ENCODE data around the gene NANOS2. TPM values are rescaled to one million over a fixed set of nuclear protein-coding genes. Genes with fewer than 3 reads are reported as not detected.

Gene NANOS2
- total and polyA plus RNA-seq, 2 of the 4 experiments (the other 2 are of a cell fraction) = not detected

DNA sequence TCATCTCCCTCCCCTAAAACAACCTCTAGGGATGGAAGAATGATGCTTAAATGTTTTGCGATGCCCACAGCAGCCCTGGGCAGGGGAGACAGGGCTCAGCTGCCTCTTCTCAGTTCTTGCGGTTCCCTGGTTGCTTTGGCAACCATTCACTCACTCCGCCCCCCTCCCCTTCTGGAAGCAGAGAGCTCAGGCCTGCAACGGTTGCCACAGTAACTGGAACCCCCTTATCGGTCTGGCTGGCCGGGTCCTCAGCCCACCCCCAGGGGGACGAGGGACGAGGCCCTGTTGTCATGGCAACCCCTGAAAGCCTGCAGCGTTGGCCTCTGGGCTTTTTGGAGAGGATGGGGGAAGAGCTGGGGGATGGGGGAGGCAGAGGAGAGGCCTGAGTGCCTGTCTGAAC lies 39.6 kb upstream of the NANOS2 start:
- ChIA-PET POLR2A (ENCODE audit: unreplicated experiment) (no interaction called here), CTCF (no interaction called here)
- 0% methylated on average over 2 of the region's 9 CpGs; no CpG with 5 or more reads in 1 of the 2 experiments for WGBS, 2 experiments (ENCODE audit: extremely low coverage in 2 of 2, insufficient read length in 1 of 2)

More for the DNA sequence above, 39.6 kb upstream of the NANOS2 start:
- Histone ChIP-seq H3K23ac (ENCODE audit: low read depth, low read length) (no peak overlapping the region), H3K27me3 (ENCODE audit: control insufficient read depth, insufficient read depth, low read length) (peaks cover 6% of the 10 kb centered on the region), H2BK5ac (ENCODE audit: low read depth, low read length, poor library complexity, severe bottlenecking) (no peak overlapping the region), H3K18ac (ENCODE audit: low read depth, low read length) (no peak overlapping the region), H2BK20ac (ENCODE audit: low read depth, low read length) (no peak overlapping the region), H2BK120ac (ENCODE audit: low read depth, low read length) (no peak overlapping the region), H4K91ac (ENCODE audit: insufficient read depth, low read depth, low read length) (no peak overlapping the region), H3K4me2 (ENCODE audit: low read depth, low read length) (no peak overlapping the region), H3K9me1 (ENCODE audit: insufficient read depth, low read length) (peaks cover 4% of the 10 kb centered on the region; the same call in 1 of the 2 replicates), H3K4me1 (ENCODE audit: control insufficient read depth, insufficient read depth, low read length) (no peaks in the 10 kb centered on the region), H2AK9ac (replicated peaks; ENCODE audit: low read depth, low read length, poor library complexity) (no peak overlapping the region), H3K9ac (ENCODE audit: low read depth, low read length) (no peak overlapping the region), H3K14ac (replicated peaks; ENCODE audit: low read depth, low read length) (no peak overlapping the region), H3K27ac (ENCODE audit: insufficient read depth, low read length) (no peak overlapping the region), H3K4ac (ENCODE audit: low read depth, low read length) (no peak overlapping the region), H2BK15ac (ENCODE audit: low read depth, low read length) (no peak overlapping the region), H2AK5ac (ENCODE audit: low read depth, low read length) (no peak overlapping the region), H4K20me1 (ENCODE audit: insufficient read depth, low read length) (no peaks in the 10 kb centered on the region; the same call in 1 of the 2 replicates), H3K9me3 (ENCODE audit: control insufficient read depth, insufficient read depth, low read length) (no peaks in the 10 kb centered on the region), H3K79me1 (ENCODE audit: low read depth in 1 of 2, low read length in 2 of 2) (no peaks in the 10 kb centered on the region), H3K36me3 (ENCODE audit: control insufficient read depth, insufficient read depth, low read length) (no peaks in the 10 kb centered on the region), H3K4me3 (ENCODE audit: insufficient read depth, low read depth, low read length) (no peak overlapping the region), H3K56ac (ENCODE audit: extremely low read depth, insufficient read depth, low read length) (no peak overlapping the region), H2AFZ (replicated peaks; ENCODE audit: low read length, poor library complexity) (no peak overlapping the region), H4K5ac (ENCODE audit: low read depth, low read length) (no peak overlapping the region), H4K8ac (ENCODE audit: low read depth in 2 of 2, low read length in 2 of 2) (no peak overlapping the region)
- ATAC-seq (ENCODE audit: low read depth) (no peak), DNase-seq (no peak)
- dilution Hi-C loops (cut with HindIII; ENCODE audit: low sequenced_read_pairs, unreplicated experiment) (no loop called here), in situ Hi-C loops (cut with MboI; ENCODE audit: low sequenced_read_pairs) (no loop called here), intact Hi-C loops (cut with micrococcal nuclease) (no loop called here)
- TF ChIP-seq MXI1 (IDR thresholded peaks at IDR 0.05; ENCODE audit: borderline replicate concordance, low read depth, low read length) (no peak), RAD21 (IDR thresholded peaks at IDR 0.05; ENCODE audit: low read length) (no peak), MAFK (IDR thresholded peaks at IDR 0.05; ENCODE audit: low read depth, low read length) (no peak), SMC3 (IDR thresholded peaks at IDR 0.05; ENCODE audit: low read depth, low read length) (no peak), CTCF (conservative IDR thresholded peaks at IDR 0.05; ENCODE audit: low read depth, low read length) (no peak), BHLHE40 (IDR thresholded peaks at IDR 0.05; ENCODE audit: low read depth, low read length) (no peak), RFX5 (IDR thresholded peaks at IDR 0.05; ENCODE audit: low read depth, low read length) (no peak), MAZ (IDR thresholded peaks at IDR 0.05; ENCODE audit: borderline replicate concordance, low read depth, low read length) (no peak), CEBPB (IDR thresholded peaks at IDR 0.05; ENCODE audit: low read depth, low read length) (no peak), NFE2L2 (IDR thresholded peaks at IDR 0.05; ENCODE audit: low read depth, low read length) (no peak), POLR2A (IDR thresholded peaks at IDR 0.05; ENCODE audit: low read depth, low read length) (no peak), CHD1 (IDR thresholded peaks at IDR 0.05; ENCODE audit: low read depth, low read length) (no peak)
- TF ChIP-seq, protein P1, sequence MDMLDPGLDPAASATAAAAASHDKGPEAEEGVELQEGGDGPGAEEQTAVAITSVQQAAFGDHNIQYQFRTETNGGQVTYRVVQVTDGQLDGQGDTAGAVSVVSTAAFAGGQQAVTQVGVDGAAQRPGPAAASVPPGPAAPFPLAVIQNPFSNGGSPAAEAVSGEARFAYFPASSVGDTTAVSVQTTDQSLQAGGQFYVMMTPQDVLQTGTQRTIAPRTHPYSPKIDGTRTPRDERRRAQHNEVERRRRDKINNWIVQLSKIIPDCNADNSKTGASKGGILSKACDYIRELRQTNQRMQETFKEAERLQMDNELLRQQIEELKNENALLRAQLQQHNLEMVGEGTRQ (IDR thresholded peaks at IDR 0.05; ENCODE audit: low read depth, low read length) = no peak
- TF ChIP-seq, protein P2, sequence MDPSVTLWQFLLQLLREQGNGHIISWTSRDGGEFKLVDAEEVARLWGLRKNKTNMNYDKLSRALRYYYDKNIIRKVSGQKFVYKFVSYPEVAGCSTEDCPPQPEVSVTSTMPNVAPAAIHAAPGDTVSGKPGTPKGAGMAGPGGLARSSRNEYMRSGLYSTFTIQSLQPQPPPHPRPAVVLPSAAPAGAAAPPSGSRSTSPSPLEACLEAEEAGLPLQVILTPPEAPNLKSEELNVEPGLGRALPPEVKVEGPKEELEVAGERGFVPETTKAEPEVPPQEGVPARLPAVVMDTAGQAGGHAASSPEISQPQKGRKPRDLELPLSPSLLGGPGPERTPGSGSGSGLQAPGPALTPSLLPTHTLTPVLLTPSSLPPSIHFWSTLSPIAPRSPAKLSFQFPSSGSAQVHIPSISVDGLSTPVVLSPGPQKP (IDR thresholded peaks at IDR 0.05; ENCODE audit: borderline replicate concordance, low read depth, low read length) = no peak
- no TSS peak for BruUV-seq (replicated peaks)
